ENCODE measurements around the gene FSTL4. TPM values are rescaled to one million over a fixed set of nuclear protein-coding genes. Genes with fewer than 3 reads are reported as not detected.

The FSTL4 gene
- total RNA-seq, 2 donors from 2014 or later = 0.32 to 0.89 TPM

DNA sequence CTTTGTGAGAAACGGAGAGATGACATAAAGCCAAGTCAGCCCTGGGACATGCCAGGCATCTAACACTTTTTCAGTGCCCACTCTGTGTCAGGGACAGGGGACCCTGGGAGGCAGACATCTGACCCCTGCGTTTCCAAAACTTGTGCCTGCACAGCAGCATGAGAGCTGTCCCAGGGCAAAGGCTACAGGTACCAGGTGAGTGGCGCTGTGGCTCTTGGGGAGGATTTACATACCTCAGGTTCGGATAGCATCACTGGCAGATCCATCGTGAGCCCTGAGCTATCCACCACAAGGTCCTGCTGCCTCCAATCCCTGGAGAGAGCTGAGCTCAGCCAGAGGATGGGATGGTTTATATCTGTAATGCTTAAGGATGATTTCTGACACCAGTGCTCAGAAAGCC, 52.4 kb downstream of the FSTL4 start:
- TF ChIP-seq, protein P1, sequence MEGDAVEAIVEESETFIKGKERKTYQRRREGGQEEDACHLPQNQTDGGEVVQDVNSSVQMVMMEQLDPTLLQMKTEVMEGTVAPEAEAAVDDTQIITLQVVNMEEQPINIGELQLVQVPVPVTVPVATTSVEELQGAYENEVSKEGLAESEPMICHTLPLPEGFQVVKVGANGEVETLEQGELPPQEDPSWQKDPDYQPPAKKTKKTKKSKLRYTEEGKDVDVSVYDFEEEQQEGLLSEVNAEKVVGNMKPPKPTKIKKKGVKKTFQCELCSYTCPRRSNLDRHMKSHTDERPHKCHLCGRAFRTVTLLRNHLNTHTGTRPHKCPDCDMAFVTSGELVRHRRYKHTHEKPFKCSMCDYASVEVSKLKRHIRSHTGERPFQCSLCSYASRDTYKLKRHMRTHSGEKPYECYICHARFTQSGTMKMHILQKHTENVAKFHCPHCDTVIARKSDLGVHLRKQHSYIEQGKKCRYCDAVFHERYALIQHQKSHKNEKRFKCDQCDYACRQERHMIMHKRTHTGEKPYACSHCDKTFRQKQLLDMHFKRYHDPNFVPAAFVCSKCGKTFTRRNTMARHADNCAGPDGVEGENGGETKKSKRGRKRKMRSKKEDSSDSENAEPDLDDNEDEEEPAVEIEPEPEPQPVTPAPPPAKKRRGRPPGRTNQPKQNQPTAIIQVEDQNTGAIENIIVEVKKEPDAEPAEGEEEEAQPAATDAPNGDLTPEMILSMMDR (IDR thresholded peaks at IDR 0.05) = no peak
- Histone ChIP-seq H3K27me3 (no peaks in the 10 kb centered on the region), H3K27ac (no peak overlapping the region), H3K4me1 (no peaks in the 10 kb centered on the region), H3K4me3 (no peak overlapping the region), H3K36me3 (no peaks in the 10 kb centered on the region), H3K9ac (ENCODE audit: low read depth in 2 of 2, low read length in 2 of 2) (no peak overlapping the region), H3K9me3 (no peaks in the 10 kb centered on the region)
- no peak for DNase-seq
- intact Hi-C loops (cut with DNase I) = no loop called here

DNA sequence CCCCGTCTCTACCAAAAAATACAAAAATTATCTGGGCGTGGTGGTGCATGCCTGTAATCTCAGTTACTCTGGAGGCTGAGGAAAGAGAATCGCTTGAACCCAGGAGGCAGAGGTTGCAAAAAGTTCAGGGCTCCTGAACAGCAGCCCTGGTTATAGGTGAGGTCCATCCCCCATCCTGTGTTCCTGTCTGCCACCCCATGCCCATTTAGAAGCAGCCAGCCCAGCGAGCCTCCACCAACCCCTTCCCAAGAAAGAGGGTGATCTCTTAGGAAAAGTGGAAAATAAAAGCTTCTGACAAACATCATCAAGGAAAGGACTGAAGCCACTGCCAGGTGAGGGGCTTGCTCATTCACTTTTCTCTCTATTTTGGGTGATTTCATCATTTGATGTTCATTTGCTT, 55.8 kb downstream of the FSTL4 start:
- Histone ChIP-seq H3K36me3 (no peaks in the 10 kb centered on the region), H3K4me3 (no peak overlapping the region), H3K4me1 (no peaks in the 10 kb centered on the region), H3K9ac (ENCODE audit: low read depth in 2 of 2, low read length in 2 of 2) (no peak overlapping the region), H3K9me3 (no peaks in the 10 kb centered on the region), H3K27ac (no peak overlapping the region), H3K27me3 (no peaks in the 10 kb centered on the region)
- no peak for DNase-seq
- intact Hi-C loops (cut with DNase I) = no loop called here
- TF ChIP-seq, protein P1 (IDR thresholded peaks at IDR 0.05) = no peak

DNA sequence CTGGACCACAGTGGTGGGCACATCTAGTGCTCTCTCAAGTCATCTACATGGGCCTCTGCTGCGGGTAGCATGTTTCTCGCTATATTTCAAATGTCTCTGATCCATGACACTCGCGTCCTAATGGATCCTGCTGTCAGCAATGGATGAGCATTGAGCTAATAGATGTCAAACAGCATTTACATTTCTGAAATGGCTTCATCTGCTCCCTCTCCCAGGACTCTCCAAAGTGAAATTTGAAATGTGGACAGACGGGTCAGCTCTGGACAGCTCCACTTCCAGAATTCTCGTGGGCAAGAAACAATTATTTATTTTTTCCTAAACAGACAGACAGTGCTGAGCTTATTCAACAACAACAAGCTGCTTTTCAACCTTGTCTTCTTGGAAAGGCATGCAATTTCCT, 58.1 kb downstream of the FSTL4 start:
- TF ChIP-seq, protein P1 (IDR thresholded peaks at IDR 0.05) = no peak
- Histone ChIP-seq H3K36me3 (no peaks in the 10 kb centered on the region), H3K4me1 (no peaks in the 10 kb centered on the region), H3K4me3 (no peak overlapping the region), H3K27ac (no peak overlapping the region), H3K9ac (ENCODE audit: low read depth in 2 of 2, low read length in 2 of 2) (no peak overlapping the region), H3K9me3 (no peaks in the 10 kb centered on the region), H3K27me3 (no peaks in the 10 kb centered on the region)
- no peak for DNase-seq
- intact Hi-C loops (cut with DNase I) = no loop called here

DNA sequence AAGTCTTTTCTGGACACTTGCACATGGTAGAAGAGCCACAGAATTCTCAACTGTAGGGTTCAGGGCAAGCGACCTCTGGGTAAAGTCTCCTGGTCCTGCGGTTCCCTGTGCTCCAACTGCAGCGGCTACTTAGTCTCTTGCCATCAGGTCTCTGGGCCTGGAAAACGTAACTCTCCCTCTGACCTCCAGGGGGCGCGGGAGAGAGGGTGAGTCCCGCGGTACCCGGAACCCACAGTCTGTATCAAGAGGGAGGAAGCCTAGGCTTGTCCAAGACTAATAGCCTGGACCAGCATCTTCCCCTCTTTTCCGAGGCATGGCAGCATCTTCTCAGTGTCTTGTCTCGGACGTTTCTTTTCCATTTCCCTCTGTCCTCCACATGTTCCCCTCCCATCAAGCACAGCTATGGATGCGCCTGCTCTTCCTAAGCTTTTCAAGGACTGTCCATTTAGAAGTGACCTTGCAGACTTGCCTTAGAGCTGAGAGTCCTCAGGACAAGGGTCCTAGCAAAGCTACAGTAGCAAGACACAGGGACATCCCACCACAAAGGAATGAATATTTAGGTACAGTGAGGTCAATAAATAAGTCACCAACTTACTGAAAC, 59.3 kb downstream of the FSTL4 start:
- TF ChIP-seq, protein P1 (IDR thresholded peaks at IDR 0.05) = peak; percentile 68
- Histone ChIP-seq H3K9me3 (no peaks in the 10 kb centered on the region), H3K4me3 (no peak overlapping the region), H3K9ac (ENCODE audit: low read depth in 2 of 2, low read length in 2 of 2) (no peak overlapping the region), H3K4me1 (no peaks in the 10 kb centered on the region), H3K36me3 (no peaks in the 10 kb centered on the region), H3K27ac (no peak overlapping the region), H3K27me3 (no peaks in the 10 kb centered on the region)
- intact Hi-C loops (cut with DNase I) = no loop called here
- peak; percentile 51 for DNase-seq

DNA sequence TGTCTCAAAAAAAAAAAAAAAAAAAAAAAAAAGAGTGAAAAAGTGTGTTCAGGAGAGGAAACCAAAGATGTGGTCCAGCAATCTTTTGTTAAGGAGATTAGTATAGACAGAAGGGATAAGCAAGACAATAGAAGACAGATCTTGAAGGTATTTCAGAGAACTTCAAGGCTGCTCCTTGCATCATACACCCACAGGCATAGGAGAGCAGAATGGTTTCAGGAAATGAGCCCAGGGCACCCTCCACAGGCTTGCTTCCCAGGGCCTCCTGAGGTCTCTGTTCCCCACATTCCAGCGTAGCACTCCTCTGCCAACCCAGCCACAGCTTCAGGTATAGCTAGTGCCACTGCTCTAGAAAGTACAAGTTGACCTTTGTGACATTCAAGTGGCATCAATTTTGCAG, 65.8 kb downstream of the FSTL4 start:
- Histone ChIP-seq H3K27ac (no peak overlapping the region), H3K27me3 (no peaks in the 10 kb centered on the region), H3K4me3 (no peak overlapping the region), H3K9ac (ENCODE audit: low read depth in 2 of 2, low read length in 2 of 2) (no peak overlapping the region), H3K36me3 (no peaks in the 10 kb centered on the region), H3K4me1 (no peaks in the 10 kb centered on the region), H3K9me3 (no peaks in the 10 kb centered on the region)
- TF ChIP-seq, protein P1 (IDR thresholded peaks at IDR 0.05) = no peak
- intact Hi-C loops (cut with DNase I) = no loop called here
- DNase-seq = no peak

Measured in colonic mucosa (tissue), 4 donors.